H1 (cell line): ENCODE measurements around the gene PTPN13. TPM values are rescaled to one million over a fixed set of nuclear protein-coding genes. Genes with fewer than 3 reads are reported as not detected.

ENCODE experiments used
- CTCF ChIA-PET: fragments of 300-600 bp; sonication (Branson Sonifier 250); formaldehyde crosslinking; loops from one replicate; lab custom pipeline; 2021; ENCODE audit not compliant: partially characterized antibody; lab: Charles Lee
- POLR2A ChIA-PET: fragments of 300-600 bp; sonication (Branson Sonifier 250); formaldehyde crosslinking; loops from one replicate; lab custom pipeline; 2021; ENCODE audit warnings: inconsistent platforms; ENCODE audit not compliant: partially characterized antibody; lab: Charles Lee
- DNase-seq, 2 experiments: peaks; one replicate each; pipeline versions ENCODE4 v3.0.0 to v3.0.0-alpha.2; 2010 to 2022; ENCODE audit warnings: low spot score in 2 of 2, low read depth in 1 of 2, mixed read lengths in 1 of 2
- FAIRE-seq: peaks from 2 replicates; lab custom pipeline; 2011; peaks lifted over from hg19 to GRCh38; lab: Jason Lieb, UNC
- H2AFZ ChIP-seq: 2 replicates; pipeline ENCODE4 v1.8.1; 2012; ENCODE audit warnings: low read length, inconsistent platforms
- H2AK5ac ChIP-seq: 2 replicates; pipeline ENCODE4 v1.6.1; 2013; ENCODE audit warnings: low read depth, low read length
- H2BK120ac ChIP-seq: replicated peaks from 2 replicates; pipeline ENCODE3; 2013; ENCODE audit warnings: low read depth, low read length, inconsistent platforms
- H2BK12ac ChIP-seq: 2 replicates; pipeline ENCODE4 v1.6.1; 2013; ENCODE audit warnings: low read depth, low read length
- H2BK15ac ChIP-seq: 2 replicates; pipeline ENCODE4 v1.6.1; 2013; ENCODE audit warnings: low read length
- H2BK20ac ChIP-seq: 2 replicates; pipeline ENCODE4 v1.6.1; 2013; ENCODE audit warnings: low read length
- H2BK5ac ChIP-seq: 2 replicates; pipeline ENCODE4 v1.6.1; 2013; ENCODE audit warnings: low read depth, low read length
- H3K14ac ChIP-seq: 2 replicates; pipeline ENCODE4 v1.6.1; 2013; ENCODE audit warnings: inconsistent platforms; ENCODE audit not compliant: insufficient read length
- H3K18ac ChIP-seq: 2 replicates; pipeline ENCODE4 v1.6.1; 2013; ENCODE audit warnings: low read length; ENCODE audit errors: extremely low read depth
- H3K23ac ChIP-seq: 2 replicates; pipeline ENCODE4 v1.6.1; 2013; ENCODE audit warnings: inconsistent platforms; ENCODE audit not compliant: insufficient read length
- H3K23me2 ChIP-seq: 2 replicates; pipeline ENCODE4 v1.6.1; 2013; ENCODE audit warnings: low read depth, low read length
- H3K27ac ChIP-seq: 2 replicates; pipeline ENCODE4 v1.6.1; 2011; ENCODE audit warnings: low read depth, low read length, inconsistent platforms
- H3K27me3 ChIP-seq, 4 experiments: replicated peaks in 1 of 4; 1 replicate in 1 of 4; 2 replicates in 3 of 4; pipeline versions ENCODE4 v1.6.1 to v1.8.1; 2011 to 2013; ENCODE audit warnings: low read length in 3 of 4, mild to moderate bottlenecking in 3 of 4, inconsistent platforms in 2 of 4, mixed read lengths in 2 of 4, moderate library complexity in 1 of 4; ENCODE audit not compliant: control insufficient read depth in 3 of 4, insufficient read depth in 3 of 4; ENCODE audit errors: extremely low read depth in 1 of 4
- H3K36me3 ChIP-seq, 4 experiments: 2 replicates each; pipeline versions ENCODE4 v1.6.1 to v1.8.1; 2011 to 2013; ENCODE audit warnings: mild to moderate bottlenecking in 4 of 4, low read length in 3 of 4, moderate library complexity in 2 of 4, control low read depth in 1 of 4, inconsistent platforms in 1 of 4; ENCODE audit not compliant: insufficient read depth in 4 of 4, control insufficient read depth in 2 of 4
- H3K4ac ChIP-seq: replicated peaks from 2 replicates; pipeline ENCODE3; 2013; ENCODE audit warnings: low read length, low read depth, mixed read lengths, inconsistent platforms; ENCODE audit not compliant: insufficient read length
- H3K4me1 ChIP-seq, 4 experiments: replicated peaks in 1 of 4; 1 replicate in 1 of 4; 2 replicates in 3 of 4; pipeline versions ENCODE4 v1.6.1 to v1.8.1; 2011 to 2013; ENCODE audit warnings: low read length in 3 of 4, inconsistent platforms in 2 of 4, mixed read lengths in 1 of 4; ENCODE audit not compliant: insufficient read depth in 4 of 4, control insufficient read depth in 3 of 4
- H3K4me2 ChIP-seq, 2 experiments: 2 replicates each; pipeline versions ENCODE4 v1.6.1 to v1.8.1; 2011 to 2013; ENCODE audit warnings: low read depth in 2 of 2, low read length in 2 of 2, control low read depth in 1 of 2, inconsistent platforms in 1 of 2, mild to moderate bottlenecking in 1 of 2; ENCODE audit not compliant: insufficient read depth in 1 of 2
- H3K4me3 ChIP-seq, 4 experiments: fragments of 200-600, 300-600 bp in 1 of 4; sonication (generic), shearing (Covaris generic), sonication (Bioruptor Twin) in 1 of 4; 2 replicates each; pipeline versions ENCODE4 v1.5.1 to v1.8.1; 2011 to 2016; ENCODE audit warnings: low read length in 4 of 4, low read depth in 3 of 4, control low read depth in 2 of 4, inconsistent platforms in 2 of 4, mild to moderate bottlenecking in 2 of 4, mixed read lengths in 1 of 4, moderate library complexity in 1 of 4; ENCODE audit not compliant: insufficient read depth in 2 of 4; ENCODE audit errors: extremely low read depth in 1 of 4
- H3K56ac ChIP-seq: replicated peaks from 2 replicates; pipeline ENCODE3; 2013; ENCODE audit warnings: low read depth, mild to moderate bottlenecking, mixed read lengths, low read length, inconsistent platforms; ENCODE audit not compliant: insufficient read length
- H3K79me1 ChIP-seq: 2 replicates; pipeline ENCODE4 v1.6.1; 2013; ENCODE audit warnings: low read depth, low read length, control low read depth
- H3K79me2 ChIP-seq, 2 experiments: 2 replicates each; pipeline versions ENCODE4 v1.6.1 to v1.8.1; 2012 to 2013; ENCODE audit warnings: low read length in 2 of 2, mild to moderate bottlenecking in 2 of 2, inconsistent platforms in 1 of 2; ENCODE audit not compliant: insufficient read depth in 2 of 2, control insufficient read depth in 1 of 2
- H3K9ac ChIP-seq, 4 experiments: replicated peaks in 1 of 4; 1 replicate in 1 of 4; 2 replicates in 3 of 4; pipeline versions ENCODE4 v1.6.1 to v1.8.1; 2011 to 2013; ENCODE audit warnings: low read depth in 3 of 4, low read length in 3 of 4, control low read depth in 2 of 4, mild to moderate bottlenecking in 2 of 4, moderate library complexity in 2 of 4, inconsistent platforms in 1 of 4; ENCODE audit errors: extremely low read depth in 1 of 4
- H3K9me3 ChIP-seq, 2 experiments: 2 replicates each; pipeline versions ENCODE4 v1.6.1 to v1.8.1; 2012 to 2013; ENCODE audit warnings: mild to moderate bottlenecking in 2 of 2, moderate library complexity in 2 of 2, control low read depth in 1 of 2, inconsistent platforms in 1 of 2, low read depth in 1 of 2, low read length in 1 of 2, mixed read lengths in 1 of 2; ENCODE audit not compliant: insufficient read depth in 2 of 2
- H4K20me1 ChIP-seq, 2 experiments: replicated peaks in 1 of 2; 2 replicates each; pipeline versions ENCODE3 to v1.8.1; 2011 to 2013; ENCODE audit warnings: inconsistent platforms in 2 of 2, low read length in 2 of 2, mild to moderate bottlenecking in 1 of 2; ENCODE audit not compliant: insufficient read depth in 2 of 2, control insufficient read depth in 1 of 2
- H4K5ac ChIP-seq: 2 replicates; pipeline ENCODE4 v1.6.1; 2013; ENCODE audit warnings: low read length, low read depth, mixed read lengths, inconsistent platforms; ENCODE audit not compliant: insufficient read length
- H4K8ac ChIP-seq: 2 replicates; pipeline ENCODE4 v1.8.0; 2013; ENCODE audit warnings: mild to moderate bottlenecking, moderate library complexity, low read length, inconsistent platforms; ENCODE audit not compliant: insufficient read depth; ENCODE audit errors: extremely low read depth
- H4K91ac ChIP-seq: replicated peaks from 2 replicates; pipeline ENCODE3; 2013; ENCODE audit warnings: low read length, mixed read lengths, inconsistent platforms; ENCODE audit not compliant: insufficient read length
- BACH1 ChIP-seq: IDR thresholded peaks from 2 replicates; pipeline ENCODE4 v1.6.1; 2012; ENCODE audit warnings: low read length, improper control_type of control experiment
- CBX8 ChIP-seq: fragments of 300-800, 300-1000 bp; sonication (generic); IDR thresholded peaks from 2 replicates; pipeline ENCODE4 v1.7.1; 2016; ENCODE audit warnings: low read depth, low read length, borderline replicate concordance
- CREB1 ChIP-seq: IDR thresholded peaks from 2 replicates; pipeline ENCODE4 v1.6.1; 2012; ENCODE audit warnings: inconsistent platforms
- GTF2F1 ChIP-seq: IDR thresholded peaks from 2 replicates; pipeline ENCODE4 v1.6.1; 2012; ENCODE audit warnings: low read depth, low read length, improper control_type of control experiment, borderline replicate concordance
- JUND ChIP-seq: IDR thresholded peaks from 2 replicates; pipeline ENCODE4 v1.6.1; 2011; ENCODE audit warnings: mild to moderate bottlenecking, improper control_type of control experiment, low read length
- KDM4A ChIP-seq: IDR thresholded peaks from one replicate; pipeline ENCODE4 v1.7.1; 2012; ENCODE audit warnings: low read depth, mild to moderate bottlenecking, moderate library complexity, low read length, inconsistent platforms; ENCODE audit not compliant: severe bottlenecking
- NANOG ChIP-seq: IDR thresholded peaks from 2 replicates; pipeline ENCODE4 v1.6.1; 2011; ENCODE audit warnings: low read length, low read depth, mild to moderate bottlenecking, inconsistent platforms; ENCODE audit not compliant: insufficient read depth, poor library complexity, severe bottlenecking
- RAD21 ChIP-seq, 2 experiments: IDR thresholded peaks in 1 of 2; conservative IDR thresholded peaks in 1 of 2; 2 replicates each; pipeline ENCODE4 v1.6.1; 2011; ENCODE audit warnings: low read depth in 2 of 2, low read length in 2 of 2, improper control_type of control experiment in 1 of 2, inconsistent platforms in 1 of 2, mild to moderate bottlenecking in 1 of 2, moderate library complexity in 1 of 2
- RFX5 ChIP-seq: IDR thresholded peaks from 2 replicates; pipeline ENCODE4 v1.6.1; 2011; ENCODE audit warnings: low read depth, low read length, improper control_type of control experiment, borderline replicate concordance
- RXRA ChIP-seq: IDR thresholded peaks from 2 replicates; pipeline ENCODE4 v1.6.1; 2011; ENCODE audit warnings: low read depth, mild to moderate bottlenecking, low read length, moderate library complexity; ENCODE audit not compliant: insufficient read depth
- SIX5 ChIP-seq: IDR thresholded peaks from 2 replicates; pipeline ENCODE4 v1.6.1; 2011; ENCODE audit warnings: mild to moderate bottlenecking, low read depth, low read length
- SP1 ChIP-seq: IDR thresholded peaks from 2 replicates; pipeline ENCODE4 v1.6.1; 2011; ENCODE audit warnings: low read depth, low read length
- TCF12 ChIP-seq: IDR thresholded peaks from 2 replicates; pipeline ENCODE4 v1.6.1; 2011; ENCODE audit warnings: low read depth, mild to moderate bottlenecking, low read length
- ZNF274 ChIP-seq: IDR thresholded peaks from 2 replicates; pipeline ENCODE4 v1.7.0; 2012; ENCODE audit warnings: low read length, borderline replicate concordance; ENCODE audit errors: extremely low read depth
- WGBS, 2 experiments: shearing (Covaris generic) in 1 of 2; methylation state at CpG; one replicate each; pipeline versions ENCODE4 v1.1.6 to v1.1.7; 2013 to 2015; ENCODE audit warnings: low lambda C conversion rate in 2 of 2, mixed read lengths in 2 of 2, inconsistent platforms in 1 of 2, low coverage in 1 of 2, missing lambda C conversion rate in 1 of 2; ENCODE audit not compliant: insufficient replicate concordance in 2 of 2, insufficient coverage in 1 of 2, insufficient read length in 1 of 2; ENCODE audit errors: extremely low coverage in 1 of 2, missing lambda C conversion rate in 1 of 2; 5-methylcytosine and 5-hydroxymethylcytosine counted together
- polyA plus RNA-seq, 7 experiments: library from polyadenylated mRNA; depleted of rRNA in 3 of 7; stranded (reverse) in 5 of 7; unstranded in 2 of 7; fragments of >200 nt in 5 of 7; fragments of 200-250 nt in 2 of 7; gene quantifications; 1 replicate in 5 of 7; 2 replicates in 1 of 7; 4 replicates in 1 of 7; pipeline versions ENCODE4 v1.2.1 to v1.2.3, GENCODE V29; 2011 to 2013; ENCODE audit warnings: missing spikeins in 2 of 7, mixed read lengths in 2 of 7
- total RNA-seq: library from RNA; stranded (reverse); fragmentation: NEBNext Ultra II Directional; extraction: Animal tissue kit (Norgen Biotek cat#: 25700); gene quantifications from 2 replicates; pipeline ENCODE4 v1.2.1, GENCODE V29; 2021

Gene PTPN13
- total and polyA plus RNA-seq, 2 of the 8 experiments (the other 6 are each of a cell fraction or from before 2014, with no cell fraction given): 12.7 to 57.9 TPM

- no peak overlapping the region for H3K4ac ChIP-seq
- H2BK20ac ChIP-seq: no peak overlapping the region
- no peaks in the 10 kb centered on the region for H3K27me3 ChIP-seq
- no peak overlapping the region for H3K56ac ChIP-seq
- no peak overlapping the region for H3K23ac ChIP-seq
- H2BK15ac ChIP-seq: no peak overlapping the region
- no peak overlapping the region for H2BK12ac ChIP-seq
- WGBS, 2 experiments: 100% methylated on average over 1 of the region's 1 CpG; no CpG with 5 or more reads in 1 of the 2 experiments
- no peak overlapping the region for H2BK120ac ChIP-seq
- no peak for DNase-seq
- H3K18ac ChIP-seq: no peak overlapping the region
- no peaks in the 10 kb centered on the region for H3K4me1 ChIP-seq
- H4K5ac ChIP-seq: no peak overlapping the region
- no peak overlapping the region for H4K91ac ChIP-seq
- H3K79me2 ChIP-seq: no peaks in the 10 kb centered on the region
- no peak overlapping the region for H3K14ac ChIP-seq
- H3K27ac ChIP-seq: no peak overlapping the region
- H2BK5ac ChIP-seq: no peak overlapping the region
- no peak overlapping the region for H2AFZ ChIP-seq
- no peak overlapping the region for H3K9ac ChIP-seq
- no peaks in the 10 kb centered on the region for H3K9me3 ChIP-seq
- H4K8ac ChIP-seq: no peak overlapping the region
- FAIRE-seq: no peak
- POLR2A ChIA-PET: no interaction called here
- no peak overlapping the region for H3K4me3 ChIP-seq
- H3K23me2 ChIP-seq: no peaks in the 10 kb centered on the region
- H3K36me3 ChIP-seq: peaks cover 0 to 59% (median 23%) of the 10 kb centered on the region in 4 experiments; a peak in 6 of 8 replicates
- H2AK5ac ChIP-seq: no peak overlapping the region
- no peak overlapping the region for H3K4me2 ChIP-seq
- H3K79me1 ChIP-seq: no peaks in the 10 kb centered on the region
- CTCF ChIA-PET: no interaction called here
- no peaks in the 10 kb centered on the region for H4K20me1 ChIP-seq
- no peak for TF ChIP-seq CREB1
- TF ChIP-seq CBX8: no peak
- TF ChIP-seq GTF2F1: no peak
- no peak for TF ChIP-seq NANOG
- no peak for TF ChIP-seq SIX5
- TF ChIP-seq KDM4A: no peak
- no peak for TF ChIP-seq BACH1
- TF ChIP-seq RAD21 (IDR thresholded peaks at IDR 0.05 in 1 of 2, conservative IDR thresholded peaks at IDR 0.05 in 1 of 2; ENCODE audit: low read depth in 2 of 2, low read length in 2 of 2): no peak
- no peak for TF ChIP-seq RFX5
- TF ChIP-seq ZNF274: no peak
- no peak for TF ChIP-seq TCF12
- no peak for TF ChIP-seq SP1
- no peak for TF ChIP-seq RXRA
- TF ChIP-seq JUND: no peak
Measured at GRCh38 chr4:86771141-86771540, 177.0 kb downstream of the PTPN13 start.
